ENCODE data around the gene TBC1D22A.

GRCh38 chr22:46923394-46923793, 160.9 kb downstream of the TBC1D22A start:
- no peak for TF ChIP-seq CTCF (conservative IDR thresholded peaks at IDR 0.05; ENCODE audit: low read depth, low read length)
- TF ChIP-seq EZH2 (IDR thresholded peaks at IDR 0.05; ENCODE audit: low read length, unreplicated experiment) = no peak
- no peak for TF ChIP-seq EZH2phosphoT487 (IDR thresholded peaks at IDR 0.05; ENCODE audit: borderline replicate concordance, low read length)

Measured in PC-3 (cell line).